HepG2 (cell line): ENCODE data around the gene ZNF616. TPM values are rescaled to one million over a fixed set of nuclear protein-coding genes. Genes with fewer than 3 reads are reported as not detected.
A peak's percentile ranks its signal among the peaks of the same experiment; 100 is the strongest.

Experiments
- ERF ChIP-seq: IDR thresholded peaks from 2 replicates; pipeline ENCODE4 v1.6.1; 2018; ENCODE audit warnings: missing biosample characterization, missing genetic modification reagents
- GATAD1 ChIP-seq: IDR thresholded peaks from 2 replicates; pipeline ENCODE4 v1.6.1; 2016; ENCODE audit warnings: missing genetic modification reagents, missing compliant biosample characterization
- IRX3 ChIP-seq: sonication (generic); formaldehyde crosslinking; IDR thresholded peaks from 2 replicates; pipeline ENCODE4 v1.8.1; 2023; ENCODE audit warnings: mild to moderate bottlenecking, low read depth, missing genetic modification reagents, borderline replicate concordance
- KDM3A ChIP-seq: IDR thresholded peaks from 2 replicates; pipeline ENCODE4 v1.6.1; 2018; ENCODE audit warnings: low read depth, missing compliant biosample characterization
- MAFG ChIP-seq: sonication (generic); formaldehyde crosslinking; IDR thresholded peaks from 2 replicates; pipeline ENCODE4 v1.5.1; 2020; ENCODE audit warnings: mild to moderate bottlenecking, missing genetic modification reagents
- MBD4 ChIP-seq: IDR thresholded peaks from 2 replicates; pipeline ENCODE4 v1.6.1; 2012; ENCODE audit warnings: low read length, inconsistent platforms, borderline replicate concordance
- RARG ChIP-seq: sonication (generic); formaldehyde crosslinking; IDR thresholded peaks from 2 replicates; pipeline ENCODE4 v1.4.0; 2020; ENCODE audit warnings: low read depth, mild to moderate bottlenecking, missing genetic modification reagents
- RFXAP ChIP-seq: sonication (generic); formaldehyde crosslinking; IDR thresholded peaks from 2 replicates; pipeline ENCODE4 v1.4.0; 2020; ENCODE audit warnings: missing genetic modification reagents, borderline replicate concordance
- SRF ChIP-seq: IDR thresholded peaks from 2 replicates; pipeline ENCODE4 v1.6.1; 2011; ENCODE audit warnings: mild to moderate bottlenecking, low read depth, low read length, moderate library complexity
- THAP11 ChIP-seq: IDR thresholded peaks from 2 replicates; pipeline ENCODE4 v1.6.1; 2016; ENCODE audit warnings: missing biosample characterization, missing genetic modification reagents
- ZFX ChIP-seq: sonication (generic); formaldehyde crosslinking; IDR thresholded peaks from 2 replicates; pipeline ENCODE4 v1.4.0; 2020; ENCODE audit warnings: mild to moderate bottlenecking, low read depth, missing genetic modification reagents, moderate library complexity
- ZMYM3 ChIP-seq: sonication (generic); formaldehyde crosslinking; IDR thresholded peaks from 2 replicates; pipeline ENCODE4 v1.5.1; 2020; ENCODE audit warnings: mild to moderate bottlenecking, missing genetic modification reagents
- ZNF451 ChIP-seq: sonication (generic); formaldehyde crosslinking; IDR thresholded peaks from 2 replicates; pipeline ENCODE4 v1.5.0; 2020; ENCODE audit warnings: mild to moderate bottlenecking, missing genetic modification reagents
- ZNF570 ChIP-seq: sonication (generic); formaldehyde crosslinking; IDR thresholded peaks from 2 replicates; pipeline ENCODE4 v1.4.0; 2020; ENCODE audit warnings: mild to moderate bottlenecking, missing genetic modification reagents, borderline replicate concordance
- ZNF629 ChIP-seq: sonication (generic); formaldehyde crosslinking; conservative IDR thresholded peaks from 2 replicates; pipeline ENCODE4 v1.5.0; 2020; ENCODE audit warnings: missing genetic modification reagents
- polyA plus RNA-seq, 8 experiments: library from polyadenylated mRNA; depleted of rRNA in 3 of 8; stranded (reverse) in 7 of 8; unstranded in 1 of 8; fragments of >200 nt; fragmentation: Illumina TruSeq in 4 of 8; extraction: Trizol in 4 of 8; gene quantifications; 2 replicates each; pipeline versions ENCODE4 v1.2.1 to v1.2.3, GENCODE V29; 2011 to 2016; ENCODE audit warnings: low read depth in 4 of 8, missing spikeins in 1 of 8, mixed read lengths in 1 of 8; ENCODE audit not compliant: insufficient read depth in 1 of 8
- total RNA-seq, 5 experiments: library from RNA; depleted of rRNA; stranded (reverse); fragments of >200 nt; fragmentation: Illumina TruSeq; extraction: Trizol; gene quantifications; 2 replicates each; pipeline ENCODE4 v1.2.3, GENCODE V29; 2016; ENCODE audit warnings: low read depth in 1 of 5
- TF ChIP-seq, protein P1 (sequence below): sonication (generic); formaldehyde crosslinking; IDR thresholded peaks from 2 replicates; pipeline ENCODE4 v1.5.1; 2020; ENCODE audit warnings: mild to moderate bottlenecking, missing genetic modification reagents, moderate library complexity
- TF ChIP-seq, protein P2 (sequence below): sonication (generic); formaldehyde crosslinking; IDR thresholded peaks from 2 replicates; pipeline ENCODE4 v1.4.0; 2020; ENCODE audit warnings: missing genetic modification reagents, borderline replicate concordance
- TF ChIP-seq, protein P3 (sequence below): sonication (generic); formaldehyde crosslinking; IDR thresholded peaks from 2 replicates; pipeline ENCODE4 v1.5.0; 2020; ENCODE audit warnings: mild to moderate bottlenecking, missing genetic modification reagents, moderate library complexity
- TF ChIP-seq, protein P4 (sequence below): sonication (generic); formaldehyde crosslinking; IDR thresholded peaks from 2 replicates; pipeline ENCODE4 v1.4.0; 2020; ENCODE audit warnings: missing genetic modification reagents, low read depth, mild to moderate bottlenecking, borderline replicate concordance
- TF ChIP-seq, protein P5 (sequence below): sonication (generic); formaldehyde crosslinking; IDR thresholded peaks from 2 replicates; pipeline ENCODE4 v1.8.1; 2023; ENCODE audit warnings: mild to moderate bottlenecking, inconsistent platforms, moderate library complexity, missing genetic modification reagents, borderline replicate concordance

ZNF616 gene
- total and polyA plus RNA-seq, 2 of the 13 experiments (the other 11 are each of a cell fraction or from before 2014, with no cell fraction given): 2.2 to 10.4 TPM

DNA sequence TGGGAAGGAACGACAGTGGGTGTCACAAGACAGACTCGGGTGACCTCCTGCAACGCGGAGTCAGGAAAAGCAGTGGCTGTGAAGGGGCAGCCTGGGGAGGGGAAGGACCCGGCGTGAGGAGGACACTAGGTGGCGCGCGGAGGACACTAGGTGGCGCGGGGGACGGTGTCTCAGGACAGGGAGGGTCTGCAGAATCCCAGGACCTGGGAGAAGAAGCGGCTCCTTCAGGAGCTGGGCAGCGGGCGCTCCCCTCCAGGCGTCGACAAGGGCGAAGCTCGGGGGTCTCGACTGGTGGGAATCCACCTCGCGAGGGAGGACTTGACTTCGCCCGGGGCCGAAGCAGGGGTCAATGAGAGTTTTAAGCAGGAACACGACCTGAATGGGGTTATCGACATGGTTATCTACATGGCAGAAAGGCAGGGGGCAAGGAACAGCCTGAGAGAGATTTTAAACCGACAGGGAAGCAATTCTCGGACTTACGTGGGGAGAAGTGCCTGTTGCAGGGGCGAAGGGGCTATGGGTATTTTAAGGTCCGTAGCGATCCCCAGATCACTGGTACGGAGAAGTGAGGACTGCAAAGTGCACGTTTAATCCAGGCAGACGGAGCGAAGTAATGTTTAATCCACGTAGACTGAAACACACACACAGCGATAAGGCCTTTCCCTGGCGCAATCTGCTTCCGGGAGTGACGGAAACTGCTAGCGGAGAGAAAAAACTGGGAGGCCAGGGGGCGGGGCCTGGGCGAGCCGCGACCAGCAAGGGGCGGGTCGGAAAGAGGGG lies at the start of gene ZNF616 (continued):
- TF ChIP-seq, protein P1, sequence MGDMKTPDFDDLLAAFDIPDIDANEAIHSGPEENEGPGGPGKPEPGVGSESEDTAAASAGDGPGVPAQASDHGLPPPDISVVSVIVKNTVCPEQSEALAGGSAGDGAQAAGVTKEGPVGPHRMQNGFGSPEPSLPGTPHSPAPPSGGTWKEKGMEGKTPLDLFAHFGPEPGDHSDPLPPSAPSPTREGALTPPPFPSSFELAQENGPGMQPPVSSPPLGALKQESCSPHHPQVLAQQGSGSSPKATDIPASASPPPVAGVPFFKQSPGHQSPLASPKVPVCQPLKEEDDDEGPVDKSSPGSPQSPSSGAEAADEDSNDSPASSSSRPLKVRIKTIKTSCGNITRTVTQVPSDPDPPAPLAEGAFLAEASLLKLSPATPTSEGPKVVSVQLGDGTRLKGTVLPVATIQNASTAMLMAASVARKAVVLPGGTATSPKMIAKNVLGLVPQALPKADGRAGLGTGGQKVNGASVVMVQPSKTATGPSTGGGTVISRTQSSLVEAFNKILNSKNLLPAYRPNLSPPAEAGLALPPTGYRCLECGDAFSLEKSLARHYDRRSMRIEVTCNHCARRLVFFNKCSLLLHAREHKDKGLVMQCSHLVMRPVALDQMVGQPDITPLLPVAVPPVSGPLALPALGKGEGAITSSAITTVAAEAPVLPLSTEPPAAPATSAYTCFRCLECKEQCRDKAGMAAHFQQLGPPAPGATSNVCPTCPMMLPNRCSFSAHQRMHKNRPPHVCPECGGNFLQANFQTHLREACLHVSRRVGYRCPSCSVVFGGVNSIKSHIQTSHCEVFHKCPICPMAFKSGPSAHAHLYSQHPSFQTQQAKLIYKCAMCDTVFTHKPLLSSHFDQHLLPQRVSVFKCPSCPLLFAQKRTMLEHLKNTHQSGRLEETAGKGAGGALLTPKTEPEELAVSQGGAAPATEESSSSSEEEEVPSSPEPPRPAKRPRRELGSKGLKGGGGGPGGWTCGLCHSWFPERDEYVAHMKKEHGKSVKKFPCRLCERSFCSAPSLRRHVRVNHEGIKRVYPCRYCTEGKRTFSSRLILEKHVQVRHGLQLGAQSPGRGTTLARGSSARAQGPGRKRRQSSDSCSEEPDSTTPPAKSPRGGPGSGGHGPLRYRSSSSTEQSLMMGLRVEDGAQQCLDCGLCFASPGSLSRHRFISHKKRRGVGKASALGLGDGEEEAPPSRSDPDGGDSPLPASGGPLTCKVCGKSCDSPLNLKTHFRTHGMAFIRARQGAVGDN: peak; percentile 80
- no peak for TF ChIP-seq SRF
- no peak for TF ChIP-seq MBD4
- TF ChIP-seq RFXAP (CRISPR knock-in tag): no peak
- peak; percentile 94; the same call in 1 of the 2 replicates for TF ChIP-seq ZNF570 (CRISPR knock-in tag)
- TF ChIP-seq, protein P2, sequence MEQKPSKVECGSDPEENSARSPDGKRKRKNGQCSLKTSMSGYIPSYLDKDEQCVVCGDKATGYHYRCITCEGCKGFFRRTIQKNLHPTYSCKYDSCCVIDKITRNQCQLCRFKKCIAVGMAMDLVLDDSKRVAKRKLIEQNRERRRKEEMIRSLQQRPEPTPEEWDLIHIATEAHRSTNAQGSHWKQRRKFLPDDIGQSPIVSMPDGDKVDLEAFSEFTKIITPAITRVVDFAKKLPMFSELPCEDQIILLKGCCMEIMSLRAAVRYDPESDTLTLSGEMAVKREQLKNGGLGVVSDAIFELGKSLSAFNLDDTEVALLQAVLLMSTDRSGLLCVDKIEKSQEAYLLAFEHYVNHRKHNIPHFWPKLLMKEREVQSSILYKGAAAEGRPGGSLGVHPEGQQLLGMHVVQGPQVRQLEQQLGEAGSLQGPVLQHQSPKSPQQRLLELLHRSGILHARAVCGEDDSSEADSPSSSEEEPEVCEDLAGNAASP (CRISPR knock-in tag): no peak
- peak; percentile 63 for TF ChIP-seq ZMYM3 (CRISPR knock-in tag)
- TF ChIP-seq, protein P3, sequence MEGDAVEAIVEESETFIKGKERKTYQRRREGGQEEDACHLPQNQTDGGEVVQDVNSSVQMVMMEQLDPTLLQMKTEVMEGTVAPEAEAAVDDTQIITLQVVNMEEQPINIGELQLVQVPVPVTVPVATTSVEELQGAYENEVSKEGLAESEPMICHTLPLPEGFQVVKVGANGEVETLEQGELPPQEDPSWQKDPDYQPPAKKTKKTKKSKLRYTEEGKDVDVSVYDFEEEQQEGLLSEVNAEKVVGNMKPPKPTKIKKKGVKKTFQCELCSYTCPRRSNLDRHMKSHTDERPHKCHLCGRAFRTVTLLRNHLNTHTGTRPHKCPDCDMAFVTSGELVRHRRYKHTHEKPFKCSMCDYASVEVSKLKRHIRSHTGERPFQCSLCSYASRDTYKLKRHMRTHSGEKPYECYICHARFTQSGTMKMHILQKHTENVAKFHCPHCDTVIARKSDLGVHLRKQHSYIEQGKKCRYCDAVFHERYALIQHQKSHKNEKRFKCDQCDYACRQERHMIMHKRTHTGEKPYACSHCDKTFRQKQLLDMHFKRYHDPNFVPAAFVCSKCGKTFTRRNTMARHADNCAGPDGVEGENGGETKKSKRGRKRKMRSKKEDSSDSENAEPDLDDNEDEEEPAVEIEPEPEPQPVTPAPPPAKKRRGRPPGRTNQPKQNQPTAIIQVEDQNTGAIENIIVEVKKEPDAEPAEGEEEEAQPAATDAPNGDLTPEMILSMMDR (CRISPR knock-in tag): peak; percentile 97
- TF ChIP-seq ZNF629: no peak
- no peak for TF ChIP-seq MAFG (CRISPR knock-in tag)
- TF ChIP-seq IRX3 (CRISPR knock-in tag): no peak
- TF ChIP-seq ZNF451 (CRISPR knock-in tag): no peak
- TF ChIP-seq THAP11 (CRISPR knock-in tag): peak; percentile 78
- TF ChIP-seq ERF (CRISPR knock-in tag): peak; percentile 51
- TF ChIP-seq GATAD1 (CRISPR knock-in tag): peak; percentile 81
- TF ChIP-seq RARG (CRISPR knock-in tag): peak; percentile 34; the same call in 1 of the 2 replicates
- TF ChIP-seq, protein P4, sequence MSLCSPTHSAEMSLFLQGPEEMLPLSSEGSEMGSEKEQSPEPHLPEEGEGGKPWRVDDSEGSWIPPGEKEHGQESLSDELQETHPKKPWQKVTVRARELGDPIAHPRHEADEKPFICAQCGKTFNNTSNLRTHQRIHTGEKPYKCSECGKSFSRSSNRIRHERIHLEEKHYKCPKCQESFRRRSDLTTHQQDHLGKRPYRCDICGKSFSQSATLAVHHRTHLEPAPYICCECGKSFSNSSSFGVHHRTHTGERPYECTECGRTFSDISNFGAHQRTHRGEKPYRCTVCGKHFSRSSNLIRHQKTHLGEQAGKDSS (CRISPR knock-in tag): peak; percentile 84; the same call in 1 of the 2 replicates
- TF ChIP-seq, protein P5, sequence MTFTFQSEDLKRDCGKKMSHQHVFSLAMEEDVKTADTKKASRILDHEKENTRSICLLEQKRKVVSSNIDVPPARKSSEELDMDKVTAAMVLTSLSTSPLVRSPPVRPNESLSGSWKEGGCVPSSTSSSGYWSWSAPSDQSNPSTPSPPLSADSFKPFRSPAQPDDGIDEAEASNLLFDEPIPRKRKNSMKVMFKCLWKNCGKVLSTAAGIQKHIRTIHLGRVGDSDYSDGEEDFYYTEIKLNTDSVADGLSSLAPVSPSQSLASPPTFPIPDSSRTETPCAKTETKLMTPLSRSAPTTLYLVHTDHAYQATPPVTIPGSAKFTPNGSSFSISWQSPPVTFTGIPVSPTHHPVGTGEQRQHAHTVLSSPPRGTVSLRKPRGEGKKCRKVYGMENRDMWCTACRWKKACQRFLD (CRISPR knock-in tag): no peak
- peak; percentile 40; the same call in 1 of the 2 replicates for TF ChIP-seq KDM3A (CRISPR knock-in tag)
- TF ChIP-seq ZFX (CRISPR knock-in tag): peak; percentile 88
